RWPE1 (cell line): Measurements from ENCODE around the gene TBC1D20.
"Not testable (repeated sequence)": the region's sequence is repeated elsewhere in the genome, so short reads cannot be mapped to it uniquely, and the experiment has no call there.

Experiments
- CTCF ChIA-PET: fragments of 350-600 bp; sonication (Branson Sonifier 250); formaldehyde crosslinking; extraction: SDS; loops from one replicate; lab custom pipeline; 2021; lab: Yijun Ruan, JAX
- POLR2A ChIA-PET: fragments of 400-600 bp; formaldehyde crosslinking; extraction: SDS; loops from one replicate; lab custom pipeline; 2020; ENCODE audit warnings: antibody characterized with exemption; ENCODE audit not compliant: low non-redundant PET; lab: Yijun Ruan, JAX
- DNase-seq: peaks from one replicate; pipeline ENCODE4 v3.0.0; 2012; ENCODE audit warnings: low spot score
- H3K27ac ChIP-seq: fragments of 450-650 bp; 2 replicates; pipeline ENCODE4 v1.5.1; 2017
- CTCF ChIP-seq: fragments of 450-650 bp; conservative IDR thresholded peaks from 2 replicates; pipeline ENCODE4 v1.5.1; 2017; ENCODE audit warnings: low read depth, mild to moderate bottlenecking

The TBC1D20 gene

GRCh38 chr20:461254-462198, 807 bp downstream of the TBC1D20 start:
- POLR2A ChIA-PET: interaction anchor here (0.6 kb wide), 1 partner anchor 393 kb away, joined by 3 read pairs; no protein-coding TSS in a partner anchor
- no peak for TF ChIP-seq CTCF
- DNase-seq: peak; percentile 62
- H3K27ac ChIP-seq: peak overlapping the region; percentile 86
- CTCF ChIA-PET: interaction anchor here (0.7 kb wide), 1 partner anchor 330 kb away, joined by 3 read pairs; no protein-coding TSS in a partner anchor

GRCh38 chr20:460707-461106, 1.6 kb downstream of the TBC1D20 start:
- CTCF ChIA-PET: interaction anchor here (0.6 to 0.7 kb wide), 2 partner anchors 160 to 331 kb away, joined by 3 to 5 read pairs; no protein-coding TSS in a partner anchor
- DNase-seq: peak; percentile 35
- POLR2A ChIA-PET: no interaction called here
- no peak overlapping the region for H3K27ac ChIP-seq
- TF ChIP-seq CTCF: no peak

GRCh38 chr20:460180-460579, 2.2 kb downstream of the TBC1D20 start:
- CTCF ChIA-PET: interaction anchor here (0.6 to 0.7 kb wide), 2 partner anchors 160 to 562 kb away, joined by 4 to 5 read pairs; no protein-coding TSS in a partner anchor
- POLR2A ChIA-PET: no interaction called here
- no peak overlapping the region for H3K27ac ChIP-seq
- no peak for TF ChIP-seq CTCF
- no peak for DNase-seq

GRCh38 chr20:458776-459175, 3.6 kb downstream of the TBC1D20 start:
- no peak for TF ChIP-seq CTCF
- ChIA-PET CTCF (no interaction called here), POLR2A (no interaction called here)
- no peak overlapping the region for H3K27ac ChIP-seq
- no peak for DNase-seq

- ChIA-PET POLR2A (no interaction called here), CTCF (interaction anchor here (0.7 kb wide), 1 partner anchor 20 kb away, joined by 4 read pairs; no protein-coding TSS in a partner anchor)
- no peak for TF ChIP-seq CTCF
Observed at GRCh38 chr20:454951-455350, 7.4 kb downstream of the TBC1D20 start.

GRCh38 chr20:452021-452420, 10.3 kb downstream of the TBC1D20 start:
- DNase-seq, CTCF ChIA-PET, POLR2A ChIA-PET: not testable (repeated sequence)
- H3K27ac ChIP-seq: peak overlapping the region; percentile 6

More at GRCh38 chr20:454951-455350, 7.4 kb downstream of the TBC1D20 start:
- no peak for DNase-seq
- H3K27ac ChIP-seq: no peak overlapping the region
